VCaP (cell line): ENCODE data around the gene SULT6B1.
"Not testable (repeated sequence)": the region's sequence is repeated elsewhere in the genome, so short reads cannot be mapped to it uniquely, and the experiment has no call there.

ENCODE experiments used
- H3K27ac ChIP-seq: fragments of 450-650 bp; 2 replicates; pipeline ENCODE4 v1.5.1; 2017
- CTCF ChIP-seq: fragments of 450-650 bp; conservative IDR thresholded peaks from 2 replicates; pipeline ENCODE4 v1.5.1; 2017; ENCODE audit warnings: mild to moderate bottlenecking, moderate library complexity

SULT6B1 gene

GRCh38 chr2:37224063-37224462 lies 35.6 kb upstream of the SULT6B1 start:
- TF ChIP-seq CTCF, result no peak
- no peak overlapping the region for H3K27ac ChIP-seq

- TF ChIP-seq CTCF, result no peak
- no peak overlapping the region for H3K27ac ChIP-seq
Observed at GRCh38 chr2:37223131-37223530, 34.7 kb upstream of the SULT6B1 start.

- H3K27ac ChIP-seq, result no peak overlapping the region; the same call in 1 of the 2 replicates
- no peak for TF ChIP-seq CTCF
Observed at GRCh38 chr2:37219046-37219445, 30.6 kb upstream of the SULT6B1 start.

GRCh38 chr2:37215250-37215649 lies 26.8 kb upstream of the SULT6B1 start:
- no peak for TF ChIP-seq CTCF
- H3K27ac ChIP-seq, result no peak overlapping the region

GRCh38 chr2:37211939-37212338 lies 23.5 kb upstream of the SULT6B1 start:
- TF ChIP-seq CTCF, result no peak
- no peak overlapping the region for H3K27ac ChIP-seq

- no peak overlapping the region for H3K27ac ChIP-seq
- TF ChIP-seq CTCF, result no peak
Observed at GRCh38 chr2:37211212-37211611, 22.7 kb upstream of the SULT6B1 start.

- not testable (repeated sequence) for H3K27ac ChIP-seq
Observed at GRCh38 chr2:37206760-37207159, 18.3 kb upstream of the SULT6B1 start.

- H3K27ac ChIP-seq, result no peak overlapping the region
- no peak for TF ChIP-seq CTCF
Observed at GRCh38 chr2:37205689-37206341, 17.3 kb upstream of the SULT6B1 start.

GRCh38 chr2:37205071-37205661 lies 16.7 kb upstream of the SULT6B1 start:
- not testable (repeated sequence) for H3K27ac ChIP-seq
